ENCODE data around the gene LY6G5B. TPM values are rescaled to one million over a fixed set of nuclear protein-coding genes. Genes with fewer than 3 reads are reported as not detected.

LY6G5B gene
- polyA plus RNA-seq, 1 of the 3 experiments (the other 2 are of a cell fraction), result 12.7 TPM

DNA sequence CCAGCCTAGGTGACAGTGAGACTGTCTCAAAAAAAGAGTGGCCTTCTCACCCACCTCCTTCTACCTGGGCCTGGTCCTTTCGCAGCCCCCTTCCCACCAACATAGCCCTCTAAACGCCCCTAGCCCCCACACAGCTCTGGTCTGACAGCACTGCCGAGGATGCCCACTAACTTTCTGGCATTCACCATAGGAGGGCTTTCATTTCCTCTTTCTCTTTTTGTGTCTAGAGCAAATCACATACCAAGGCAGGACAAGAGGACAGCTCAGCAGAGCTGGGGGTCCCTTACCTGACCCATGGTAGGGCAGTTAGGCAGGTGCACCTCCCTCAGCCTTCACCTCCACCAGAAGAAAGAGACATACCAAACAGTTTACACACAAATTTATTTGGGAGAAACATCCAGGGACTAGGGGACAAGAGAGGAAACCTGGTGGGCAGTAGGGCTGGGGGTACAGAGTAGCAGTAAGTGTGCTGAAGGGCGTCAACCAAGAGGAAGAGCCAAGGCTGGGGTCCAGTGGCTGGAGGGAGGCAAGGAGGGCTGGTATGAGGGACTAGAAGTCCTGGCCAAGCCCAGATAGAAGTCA is 6.6 kb downstream of the LY6G5B start:
- no peak for DNase-seq
- WGBS (ENCODE audit: low lambda C conversion rate), result 85% methylated on average over 4 of the region's 4 CpGs
- Histone ChIP-seq H3K27ac (ENCODE audit: low read depth in 2 of 2, low read length in 1 of 2) (no peak overlapping the region), H3K79me2 (ENCODE audit: insufficient read depth) (no peaks in the 10 kb centered on the region), H3K9me3 (no peaks in the 10 kb centered on the region), H2AFZ (ENCODE audit: low read depth) (no peak overlapping the region), H3F3A (replicated peaks; ENCODE audit: insufficient read depth) (peaks cover 16% of the 10 kb centered on the region), H3K4me2 (no peak overlapping the region), H3K36me3 (replicated peaks in 1 of 2; ENCODE audit: control insufficient read depth in 1 of 2, insufficient read depth in 2 of 2, low read length in 1 of 2) (peaks cover 0 to 10% of the 10 kb centered on the region in 2 experiments), H3K27me3 (ENCODE audit: insufficient read depth) (no peaks in the 10 kb centered on the region), H3K9me2 (no peaks in the 10 kb centered on the region), H3K4me3 (ENCODE audit: low read depth in 2 of 2, low read length in 1 of 2) (no peak overlapping the region), H3K4me1 (ENCODE audit: control insufficient read depth in 1 of 2, insufficient read depth in 2 of 2, low read depth in 1 of 2, low read length in 1 of 2) (peaks cover 3 to 7% of the 10 kb centered on the region in 2 experiments; a peak in 2 of 4 replicates), H4K20me1 (ENCODE audit: insufficient read depth) (no peaks in the 10 kb centered on the region), H3K9ac (no peak overlapping the region)
- POLR2A ChIA-PET, result no interaction called here
- TF ChIP-seq GABPA (IDR thresholded peaks at IDR 0.05; ENCODE audit: low read depth) (no peak), EZH2phosphoT487 (IDR thresholded peaks at IDR 0.05; ENCODE audit: borderline replicate concordance, low read depth) (no peak), RCOR1 (IDR thresholded peaks at IDR 0.05; ENCODE audit: low read length) (no peak), SMC3 (IDR thresholded peaks at IDR 0.05; ENCODE audit: low read depth, low read length) (no peak), NRF1 (IDR thresholded peaks at IDR 0.05; ENCODE audit: low read depth, low read length) (no peak)
- TF ChIP-seq, protein P1, sequence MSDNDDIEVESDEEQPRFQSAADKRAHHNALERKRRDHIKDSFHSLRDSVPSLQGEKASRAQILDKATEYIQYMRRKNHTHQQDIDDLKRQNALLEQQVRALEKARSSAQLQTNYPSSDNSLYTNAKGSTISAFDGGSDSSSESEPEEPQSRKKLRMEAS (IDR thresholded peaks at IDR 0.05; ENCODE audit: low read depth), result no peak
- TF ChIP-seq, protein P2, sequence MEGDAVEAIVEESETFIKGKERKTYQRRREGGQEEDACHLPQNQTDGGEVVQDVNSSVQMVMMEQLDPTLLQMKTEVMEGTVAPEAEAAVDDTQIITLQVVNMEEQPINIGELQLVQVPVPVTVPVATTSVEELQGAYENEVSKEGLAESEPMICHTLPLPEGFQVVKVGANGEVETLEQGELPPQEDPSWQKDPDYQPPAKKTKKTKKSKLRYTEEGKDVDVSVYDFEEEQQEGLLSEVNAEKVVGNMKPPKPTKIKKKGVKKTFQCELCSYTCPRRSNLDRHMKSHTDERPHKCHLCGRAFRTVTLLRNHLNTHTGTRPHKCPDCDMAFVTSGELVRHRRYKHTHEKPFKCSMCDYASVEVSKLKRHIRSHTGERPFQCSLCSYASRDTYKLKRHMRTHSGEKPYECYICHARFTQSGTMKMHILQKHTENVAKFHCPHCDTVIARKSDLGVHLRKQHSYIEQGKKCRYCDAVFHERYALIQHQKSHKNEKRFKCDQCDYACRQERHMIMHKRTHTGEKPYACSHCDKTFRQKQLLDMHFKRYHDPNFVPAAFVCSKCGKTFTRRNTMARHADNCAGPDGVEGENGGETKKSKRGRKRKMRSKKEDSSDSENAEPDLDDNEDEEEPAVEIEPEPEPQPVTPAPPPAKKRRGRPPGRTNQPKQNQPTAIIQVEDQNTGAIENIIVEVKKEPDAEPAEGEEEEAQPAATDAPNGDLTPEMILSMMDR (IDR thresholded peaks at IDR 0.05), result no peak
- TF ChIP-seq, protein P3, sequence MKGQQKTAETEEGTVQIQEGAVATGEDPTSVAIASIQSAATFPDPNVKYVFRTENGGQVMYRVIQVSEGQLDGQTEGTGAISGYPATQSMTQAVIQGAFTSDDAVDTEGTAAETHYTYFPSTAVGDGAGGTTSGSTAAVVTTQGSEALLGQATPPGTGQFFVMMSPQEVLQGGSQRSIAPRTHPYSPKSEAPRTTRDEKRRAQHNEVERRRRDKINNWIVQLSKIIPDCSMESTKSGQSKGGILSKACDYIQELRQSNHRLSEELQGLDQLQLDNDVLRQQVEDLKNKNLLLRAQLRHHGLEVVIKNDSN (IDR thresholded peaks at IDR 0.05; ENCODE audit: borderline replicate concordance, low read depth), result no peak
- TF ChIP-seq, protein P4, sequence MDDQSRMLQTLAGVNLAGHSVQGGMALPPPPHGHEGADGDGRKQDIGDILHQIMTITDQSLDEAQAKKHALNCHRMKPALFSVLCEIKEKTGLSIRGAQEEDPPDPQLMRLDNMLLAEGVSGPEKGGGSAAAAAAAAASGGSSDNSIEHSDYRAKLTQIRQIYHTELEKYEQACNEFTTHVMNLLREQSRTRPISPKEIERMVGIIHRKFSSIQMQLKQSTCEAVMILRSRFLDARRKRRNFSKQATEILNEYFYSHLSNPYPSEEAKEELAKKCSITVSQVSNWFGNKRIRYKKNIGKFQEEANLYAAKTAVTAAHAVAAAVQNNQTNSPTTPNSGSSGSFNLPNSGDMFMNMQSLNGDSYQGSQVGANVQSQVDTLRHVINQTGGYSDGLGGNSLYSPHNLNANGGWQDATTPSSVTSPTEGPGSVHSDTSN (IDR thresholded peaks at IDR 0.05), result no peak
- CTCF ChIA-PET, result interaction anchor here (1.3 to 3.0 kb wide), 2 partner anchors 53 to 154 kb away, joined by 3 to 10 read pairs; partner anchors contain the start of gene DDAH2

DNA sequence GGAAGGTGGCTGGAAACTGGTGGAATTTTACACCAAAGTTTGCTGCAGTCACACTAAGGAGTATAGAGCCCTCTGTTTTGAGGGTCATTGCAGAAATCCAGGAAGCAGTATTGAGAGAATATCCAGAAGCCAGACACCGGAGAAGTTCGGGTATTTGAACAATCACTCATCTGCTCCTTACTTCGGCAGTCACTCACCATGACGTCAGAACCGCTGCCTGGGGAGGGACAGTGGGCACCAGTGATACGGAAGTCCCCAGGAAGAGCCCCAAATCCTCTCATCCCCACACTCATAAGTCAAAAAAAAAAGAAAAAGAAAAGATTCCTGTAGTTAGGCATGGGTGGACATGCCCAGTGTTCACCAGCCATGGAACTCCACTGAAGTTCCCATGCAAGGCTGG is 7.1 kb downstream of the LY6G5B start:
- H3K36me3 ChIP-seq (replicated peaks in 1 of 2; ENCODE audit: control insufficient read depth in 1 of 2, insufficient read depth in 2 of 2, low read length in 1 of 2), result peaks cover 0 to 6% of the 10 kb centered on the region in 2 experiments
- CTCF ChIA-PET, result no interaction called here
- H2AFZ ChIP-seq (ENCODE audit: low read depth), result no peak overlapping the region
- H3K79me2 ChIP-seq (ENCODE audit: insufficient read depth), result no peaks in the 10 kb centered on the region
- H3K4me2 ChIP-seq, result no peak overlapping the region
- H3K27me3 ChIP-seq (ENCODE audit: insufficient read depth), result no peaks in the 10 kb centered on the region
- H3F3A ChIP-seq (replicated peaks; ENCODE audit: insufficient read depth), result peaks cover 16% of the 10 kb centered on the region
- DNase-seq, result no peak
- H3K9me3 ChIP-seq, result no peaks in the 10 kb centered on the region
- POLR2A ChIA-PET, result no interaction called here
- H3K9ac ChIP-seq, result no peak overlapping the region
- no peaks in the 10 kb centered on the region for H3K9me2 ChIP-seq
- H4K20me1 ChIP-seq (ENCODE audit: insufficient read depth), result no peaks in the 10 kb centered on the region
- H3K4me3 ChIP-seq (ENCODE audit: low read depth in 2 of 2, low read length in 1 of 2), result no peak overlapping the region
- 65% methylated on average over 6 of the region's 6 CpGs for WGBS (ENCODE audit: low lambda C conversion rate)
- peaks cover 3 to 7% of the 10 kb centered on the region in 2 experiments; a peak in 2 of 4 replicates for H3K4me1 ChIP-seq (ENCODE audit: control insufficient read depth in 1 of 2, insufficient read depth in 2 of 2, low read depth in 1 of 2, low read length in 1 of 2)
- H3K27ac ChIP-seq (ENCODE audit: low read depth in 2 of 2, low read length in 1 of 2), result no peak overlapping the region
- TF ChIP-seq, protein P3 (IDR thresholded peaks at IDR 0.05; ENCODE audit: borderline replicate concordance, low read depth), result no peak
- no peak for TF ChIP-seq SIN3A (IDR thresholded peaks at IDR 0.05; ENCODE audit: borderline replicate concordance, low read depth, low read length)
- TF ChIP-seq, protein P4 (IDR thresholded peaks at IDR 0.05), result no peak
- no peak for TF ChIP-seq MEF2A (IDR thresholded peaks at IDR 0.05; ENCODE audit: borderline replicate concordance, low read depth)
- no peak for TF ChIP-seq POLR2AphosphoS5 (IDR thresholded peaks at IDR 0.05; ENCODE audit: low read depth, low read length)
- TF ChIP-seq, protein P1 (IDR thresholded peaks at IDR 0.05; ENCODE audit: low read depth), result no peak
- TF ChIP-seq, protein P5, sequence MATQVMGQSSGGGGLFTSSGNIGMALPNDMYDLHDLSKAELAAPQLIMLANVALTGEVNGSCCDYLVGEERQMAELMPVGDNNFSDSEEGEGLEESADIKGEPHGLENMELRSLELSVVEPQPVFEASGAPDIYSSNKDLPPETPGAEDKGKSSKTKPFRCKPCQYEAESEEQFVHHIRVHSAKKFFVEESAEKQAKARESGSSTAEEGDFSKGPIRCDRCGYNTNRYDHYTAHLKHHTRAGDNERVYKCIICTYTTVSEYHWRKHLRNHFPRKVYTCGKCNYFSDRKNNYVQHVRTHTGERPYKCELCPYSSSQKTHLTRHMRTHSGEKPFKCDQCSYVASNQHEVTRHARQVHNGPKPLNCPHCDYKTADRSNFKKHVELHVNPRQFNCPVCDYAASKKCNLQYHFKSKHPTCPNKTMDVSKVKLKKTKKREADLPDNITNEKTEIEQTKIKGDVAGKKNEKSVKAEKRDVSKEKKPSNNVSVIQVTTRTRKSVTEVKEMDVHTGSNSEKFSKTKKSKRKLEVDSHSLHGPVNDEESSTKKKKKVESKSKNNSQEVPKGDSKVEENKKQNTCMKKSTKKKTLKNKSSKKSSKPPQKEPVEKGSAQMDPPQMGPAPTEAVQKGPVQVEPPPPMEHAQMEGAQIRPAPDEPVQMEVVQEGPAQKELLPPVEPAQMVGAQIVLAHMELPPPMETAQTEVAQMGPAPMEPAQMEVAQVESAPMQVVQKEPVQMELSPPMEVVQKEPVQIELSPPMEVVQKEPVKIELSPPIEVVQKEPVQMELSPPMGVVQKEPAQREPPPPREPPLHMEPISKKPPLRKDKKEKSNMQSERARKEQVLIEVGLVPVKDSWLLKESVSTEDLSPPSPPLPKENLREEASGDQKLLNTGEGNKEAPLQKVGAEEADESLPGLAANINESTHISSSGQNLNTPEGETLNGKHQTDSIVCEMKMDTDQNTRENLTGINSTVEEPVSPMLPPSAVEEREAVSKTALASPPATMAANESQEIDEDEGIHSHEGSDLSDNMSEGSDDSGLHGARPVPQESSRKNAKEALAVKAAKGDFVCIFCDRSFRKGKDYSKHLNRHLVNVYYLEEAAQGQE (IDR thresholded peaks at IDR 0.05; ENCODE audit: low read depth, low read length), result no peak
- TF ChIP-seq RFX5 (IDR thresholded peaks at IDR 0.05; ENCODE audit: low read length), result no peak
- no peak for TF ChIP-seq SMC3 (IDR thresholded peaks at IDR 0.05; ENCODE audit: low read depth, low read length)
- no peak for TF ChIP-seq GABPA (IDR thresholded peaks at IDR 0.05; ENCODE audit: low read depth)
- TF ChIP-seq EP300 (IDR thresholded peaks at IDR 0.05; ENCODE audit: borderline replicate concordance in 1 of 2, low read depth in 1 of 2, low read length in 1 of 2), result no peak

Data from SK-N-SH (cell line).